ENCODE data around the gene CACNA1B.

Gene CACNA1B

GRCh38 chr9:137987244-137988030, 109.9 kb downstream of the CACNA1B start:
- peaks cover 17% of the 10 kb centered on the region for H3K27me3 Mint-ChIP-seq (ENCODE audit: low read depth)
- no peak overlapping the region for H3K4me3 Mint-ChIP-seq
- no peaks in the 10 kb centered on the region for H3K4me1 Mint-ChIP-seq
- H3K9me3 Mint-ChIP-seq: peaks cover 12% of the 10 kb centered on the region
- TF ChIP-seq CTCF (IDR thresholded peaks at IDR 0.05; ENCODE audit: unreplicated experiment in 3 of 3): no peak
- H3K27ac Mint-ChIP-seq: no peak overlapping the region
- no peaks in the 10 kb centered on the region for H3K36me3 Mint-ChIP-seq (ENCODE audit: low read depth)

GRCh38 chr9:137988051-137988450, 110.5 kb downstream of the CACNA1B start:
- Mint-ChIP-seq H3K9me3 (peaks cover 12% of the 10 kb centered on the region), H3K27me3 (ENCODE audit: low read depth) (peaks cover 21% of the 10 kb centered on the region), H3K27ac (no peak overlapping the region), H3K4me3 (no peak overlapping the region), H3K36me3 (ENCODE audit: low read depth) (no peaks in the 10 kb centered on the region), H3K4me1 (no peaks in the 10 kb centered on the region)
- TF ChIP-seq CTCF (IDR thresholded peaks at IDR 0.05; ENCODE audit: unreplicated experiment in 3 of 3): no peak

- Mint-ChIP-seq H3K9me3 (peaks cover 12% of the 10 kb centered on the region), H3K27me3 (ENCODE audit: low read depth) (peaks cover 21% of the 10 kb centered on the region), H3K36me3 (ENCODE audit: low read depth) (no peaks in the 10 kb centered on the region), H3K27ac (no peak overlapping the region), H3K4me3 (no peak overlapping the region), H3K4me1 (no peaks in the 10 kb centered on the region)
- no peak for TF ChIP-seq CTCF (IDR thresholded peaks at IDR 0.05; ENCODE audit: unreplicated experiment in 3 of 3)
These were observed 111.1 kb downstream of the CACNA1B start for GRCh38 chr9:137988701-137989100.

GRCh38 chr9:137989156-137989555, 111.6 kb downstream of the CACNA1B start:
- H3K36me3 Mint-ChIP-seq (ENCODE audit: low read depth): no peaks in the 10 kb centered on the region
- no peak for TF ChIP-seq CTCF (IDR thresholded peaks at IDR 0.05; ENCODE audit: unreplicated experiment in 3 of 3)
- peaks cover 12% of the 10 kb centered on the region for H3K9me3 Mint-ChIP-seq
- no peaks in the 10 kb centered on the region for H3K4me1 Mint-ChIP-seq
- no peak overlapping the region for H3K27ac Mint-ChIP-seq
- no peak overlapping the region for H3K4me3 Mint-ChIP-seq
- peaks cover 21% of the 10 kb centered on the region for H3K27me3 Mint-ChIP-seq (ENCODE audit: low read depth)

GRCh38 chr9:137989999-137990715, 112.6 kb downstream of the CACNA1B start:
- no peak overlapping the region for H3K27ac Mint-ChIP-seq
- peaks cover 12% of the 10 kb centered on the region for H3K9me3 Mint-ChIP-seq
- H3K4me1 Mint-ChIP-seq: no peaks in the 10 kb centered on the region
- H3K27me3 Mint-ChIP-seq (ENCODE audit: low read depth): peaks cover 21% of the 10 kb centered on the region
- no peak for TF ChIP-seq CTCF (IDR thresholded peaks at IDR 0.05; ENCODE audit: unreplicated experiment in 3 of 3)
- no peak overlapping the region for H3K4me3 Mint-ChIP-seq
- H3K36me3 Mint-ChIP-seq (ENCODE audit: low read depth): no peaks in the 10 kb centered on the region
